ENCODE data around the gene TTC7B. TPM values are rescaled to one million over a fixed set of nuclear protein-coding genes. Genes with fewer than 3 reads are reported as not detected.

TTC7B gene
- total RNA-seq, 1 experiment from 2014 or later = 40.9 TPM

- Histone ChIP-seq H3K4me1 (ENCODE audit: control insufficient read depth, insufficient read depth, low read length) (no peaks in the 10 kb centered on the region), H3K4me3 (ENCODE audit: low read depth in 2 of 2, low read length in 2 of 2) (no peak overlapping the region), H3K27ac (ENCODE audit: low read length) (no peak overlapping the region), H3K36me3 (ENCODE audit: control insufficient read depth, insufficient read depth, low read length) (no peaks in the 10 kb centered on the region), H3K27me3 (ENCODE audit: control insufficient read depth, insufficient read depth, low read length) (no peaks in the 10 kb centered on the region), H3K9me3 (ENCODE audit: control insufficient read depth, insufficient read depth, low read depth, low read length) (no peaks in the 10 kb centered on the region)
- DNase-seq (ENCODE audit: low read depth, low spot score) (no peak), ATAC-seq (no peak)
- intact Hi-C loops (cut with micrococcal nuclease; ENCODE audit: unreplicated experiment) = no loop called here
- in situ Hi-C loops (cut with HindIII; ENCODE audit: low pct_unique_long_range_greater_than_20kb, low sequenced_read_pairs) = no loop called here
- POLR2A ChIA-PET = no interaction called here
- TF ChIP-seq REST (IDR thresholded peaks at IDR 0.05; ENCODE audit: insufficient read depth in 1 of 2, low read depth in 2 of 2, low read length in 1 of 2) = no peak
- no peak for TF ChIP-seq POLR2AphosphoS5 (IDR thresholded peaks at IDR 0.05; ENCODE audit: low read depth, low read length)
- no peak for TF ChIP-seq SIN3A (IDR thresholded peaks at IDR 0.05; ENCODE audit: borderline replicate concordance, insufficient read depth, low read depth, low read length)
- TF ChIP-seq CTCF (IDR thresholded peaks at IDR 0.05) = no peak
- no peak for TF ChIP-seq TCF7L2 (IDR thresholded peaks at IDR 0.05; ENCODE audit: low read depth, low read length)
- no TSS peak for BruUV-seq (replicated peaks)
- CTCF ChIA-PET = no interaction called here
Measured at GRCh38 chr14:90643982-90644670, 172.1 kb downstream of the TTC7B start.

- no peak for DNase-seq (ENCODE audit: low read depth, low spot score)
Measured at GRCh38 chr14:90642244-90642717, 173.9 kb downstream of the TTC7B start.

More at GRCh38 chr14:90642244-90642717, 173.9 kb downstream of the TTC7B start:
- POLR2A ChIA-PET = no interaction called here
- Histone ChIP-seq H3K4me3 (ENCODE audit: low read depth in 2 of 2, low read length in 2 of 2) (no peak overlapping the region), H3K36me3 (ENCODE audit: control insufficient read depth, insufficient read depth, low read length) (no peaks in the 10 kb centered on the region), H3K27ac (ENCODE audit: low read length) (no peak overlapping the region), H3K4me1 (ENCODE audit: control insufficient read depth, insufficient read depth, low read length) (no peaks in the 10 kb centered on the region), H3K9me3 (ENCODE audit: control insufficient read depth, insufficient read depth, low read depth, low read length) (no peaks in the 10 kb centered on the region), H3K27me3 (ENCODE audit: control insufficient read depth, insufficient read depth, low read length) (no peaks in the 10 kb centered on the region)
- in situ Hi-C loops (cut with HindIII; ENCODE audit: low pct_unique_long_range_greater_than_20kb, low sequenced_read_pairs) (no loop called here), intact Hi-C loops (cut with micrococcal nuclease; ENCODE audit: unreplicated experiment) (no loop called here)
- BruUV-seq (replicated peaks) = no TSS peak
- TF ChIP-seq SIN3A (IDR thresholded peaks at IDR 0.05; ENCODE audit: borderline replicate concordance, insufficient read depth, low read depth, low read length) (no peak), POLR2AphosphoS5 (IDR thresholded peaks at IDR 0.05; ENCODE audit: low read depth, low read length) (no peak), CTCF (IDR thresholded peaks at IDR 0.05) (no peak)
- CTCF ChIA-PET = interaction anchor here (0.5 kb wide), 1 partner anchor 76 kb away, joined by 6 read pairs; no protein-coding TSS in a partner anchor
- ATAC-seq = no peak
